ENCODE data around the gene HDLBP.
"Not testable (repeated sequence)": the region's sequence is repeated elsewhere in the genome, so short reads cannot be mapped to it uniquely, and the experiment has no call there.

The HDLBP gene

GRCh38 chr2:241199897-241200821 lies 115.3 kb downstream of the HDLBP start:
- TF ChIP-seq POLR2A (IDR thresholded peaks at IDR 0.05; ENCODE audit: low read length) (no peak), GATA1 (IDR thresholded peaks at IDR 0.05; ENCODE audit: low read depth, low read length) (no peak)
- no peak for DNase-seq

- no peak for DNase-seq
These were observed 116.2 kb downstream of the HDLBP start for GRCh38 chr2:241199286-241199685.

GRCh38 chr2:241198381-241199279 lies 116.8 kb downstream of the HDLBP start:
- TF ChIP-seq POLR2A (IDR thresholded peaks at IDR 0.05; ENCODE audit: low read length) (no peak), GATA1 (IDR thresholded peaks at IDR 0.05; ENCODE audit: low read depth, low read length) (no peak)
- no peak for DNase-seq

More at GRCh38 chr2:241199286-241199685, 116.2 kb downstream of the HDLBP start:
- TF ChIP-seq POLR2A (IDR thresholded peaks at IDR 0.05; ENCODE audit: low read length) (no peak), GATA1 (IDR thresholded peaks at IDR 0.05; ENCODE audit: low read depth, low read length) (no peak)

- DNase-seq, result no peak
- TF ChIP-seq POLR2A (IDR thresholded peaks at IDR 0.05; ENCODE audit: low read length) (no peak), GATA1 (IDR thresholded peaks at IDR 0.05; ENCODE audit: low read depth, low read length) (no peak)
These were observed 117.5 kb downstream of the HDLBP start for GRCh38 chr2:241197947-241198346.

GRCh38 chr2:241197246-241197645 lies 118.2 kb downstream of the HDLBP start:
- not testable (repeated sequence) for DNase-seq

GRCh38 chr2:241195506-241196130 lies 119.9 kb downstream of the HDLBP start:
- DNase-seq, result no peak
- TF ChIP-seq POLR2A (IDR thresholded peaks at IDR 0.05; ENCODE audit: low read length) (no peak), GATA1 (IDR thresholded peaks at IDR 0.05; ENCODE audit: low read depth, low read length) (no peak)

- no peak for DNase-seq
- TF ChIP-seq POLR2A (IDR thresholded peaks at IDR 0.05; ENCODE audit: low read length) (no peak), GATA1 (IDR thresholded peaks at IDR 0.05; ENCODE audit: low read depth, low read length) (no peak)
These were observed 120.7 kb downstream of the HDLBP start for GRCh38 chr2:241194811-241195210.

GRCh38 chr2:241193271-241193670 lies 122.2 kb downstream of the HDLBP start:
- no peak for TF ChIP-seq GATA1 (IDR thresholded peaks at IDR 0.05; ENCODE audit: low read depth, low read length)
- TF ChIP-seq POLR2A (IDR thresholded peaks at IDR 0.05; ENCODE audit: low read length), result no peak
- peak in 1 of 2 experiments; percentile 48 for DNase-seq

- peak in 1 of 2 experiments; percentile 20 for DNase-seq
- no peak for TF ChIP-seq POLR2A (IDR thresholded peaks at IDR 0.05; ENCODE audit: low read length)
These were observed 124.4 kb downstream of the HDLBP start for GRCh38 chr2:241191081-241191480.

GRCh38 chr2:241190291-241190981 lies 125.0 kb downstream of the HDLBP start:
- no peak for TF ChIP-seq POLR2A (IDR thresholded peaks at IDR 0.05; ENCODE audit: low read length)
- no peak for TF ChIP-seq GATA1 (IDR thresholded peaks at IDR 0.05; ENCODE audit: low read depth, low read length)
- no peak for DNase-seq

GRCh38 chr2:241189856-241190201 lies 125.6 kb downstream of the HDLBP start:
- DNase-seq, result no peak

GRCh38 chr2:241189093-241189855 lies 126.2 kb downstream of the HDLBP start:
- no peak for TF ChIP-seq POLR2A (IDR thresholded peaks at IDR 0.05; ENCODE audit: low read length)
- TF ChIP-seq GATA1 (IDR thresholded peaks at IDR 0.05; ENCODE audit: low read depth, low read length), result no peak
- DNase-seq, result no peak

More at GRCh38 chr2:241189856-241190201, 125.6 kb downstream of the HDLBP start:
- no peak for TF ChIP-seq POLR2A (IDR thresholded peaks at IDR 0.05; ENCODE audit: low read length)
- no peak for TF ChIP-seq GATA1 (IDR thresholded peaks at IDR 0.05; ENCODE audit: low read depth, low read length)

All from erythroblast (primary cell).